Activated naive CD4-positive, alpha-beta T cell treated with anti-CD3 and anti-CD28 coated beads for 36 hours (primary cell): ENCODE measurements around the gene OSBPL9. TPM values are rescaled to one million over a fixed set of nuclear protein-coding genes. Genes with fewer than 3 reads are reported as not detected.

Experiments
- CTCF ChIA-PET: fragments of 350-600 bp; sonication (Branson Sonifier 250); formaldehyde crosslinking; loops from one replicate; lab custom pipeline; 2021; ENCODE audit warnings: antibody characterized with exemption; lab: Charles Lee
- DNase-seq: peaks from one replicate; pipeline ENCODE4 v3.0.0-alpha.2; 2020
- H3K27ac Mint-ChIP-seq: one replicate; pipeline ENCODE4 v1.8.0; 2021; ENCODE audit warnings: mild to moderate bottlenecking, mixed read lengths
- H3K27me3 Mint-ChIP-seq: one replicate; pipeline ENCODE4 v1.8.0; 2021; ENCODE audit warnings: low read depth, mixed read lengths
- H3K36me3 Mint-ChIP-seq: one replicate; pipeline ENCODE4 v1.8.0; 2021; ENCODE audit warnings: low read depth, mixed read lengths
- H3K4me1 Mint-ChIP-seq: one replicate; pipeline ENCODE4 v1.8.0; 2021; ENCODE audit warnings: low read depth, mixed read lengths
- H3K4me3 Mint-ChIP-seq: one replicate; pipeline ENCODE4 v1.8.0; 2021; ENCODE audit warnings: mild to moderate bottlenecking, moderate library complexity, mixed read lengths
- H3K9me3 Mint-ChIP-seq: one replicate; pipeline ENCODE4 v1.8.0; 2021; ENCODE audit warnings: mixed read lengths
- intact Hi-C: fragments of 100-400 bp; cut with micrococcal nuclease; formaldehyde crosslinking; loops from one replicate; pipeline ENCODE4 v1.15.1; 2023
- total RNA-seq, 2 experiments: library from RNA; stranded (reverse); gene quantifications; one replicate each; pipeline ENCODE4 v1.2.3, GENCODE V29; 2021

OSBPL9 gene
- total RNA-seq, 2 experiments from 2014 or later: 38.2 to 40.7 TPM

DNA sequence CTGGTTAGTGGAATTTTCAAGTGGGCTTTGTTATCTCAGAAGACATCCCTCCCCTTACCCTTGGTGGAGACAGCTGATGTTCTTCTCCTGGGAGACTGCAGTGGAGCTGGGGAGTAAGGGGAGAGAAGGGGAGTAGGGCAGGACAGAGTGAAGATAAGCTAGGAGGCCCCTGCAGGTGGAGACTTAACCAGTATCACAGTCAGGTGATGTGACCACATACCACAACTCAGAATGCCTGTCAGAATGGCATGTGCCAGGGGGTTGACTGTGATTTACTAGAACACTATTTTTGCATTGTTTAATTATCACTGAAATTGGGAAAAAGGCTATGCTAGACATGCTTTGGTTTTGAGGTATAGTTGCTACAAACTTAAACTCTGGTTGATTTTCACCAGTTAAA lies 137.1 kb downstream of the OSBPL9 start:
- DNase-seq: no peak
- H3K4me1 Mint-ChIP-seq: peaks cover 9% of the 10 kb centered on the region
- CTCF ChIA-PET: interaction anchor here (0.5 to 1.8 kb wide), 2 partner anchors 15 to 159 kb away, joined by 3 to 6 read pairs; no protein-coding TSS in a partner anchor
- H3K36me3 Mint-ChIP-seq: peaks cover 11% of the 10 kb centered on the region
- H3K27ac Mint-ChIP-seq: no peak overlapping the region
- H3K4me3 Mint-ChIP-seq: no peak overlapping the region
- no peaks in the 10 kb centered on the region for H3K27me3 Mint-ChIP-seq
- peaks cover 2% of the 10 kb centered on the region for H3K9me3 Mint-ChIP-seq
- intact Hi-C loops: no loop called here

DNA sequence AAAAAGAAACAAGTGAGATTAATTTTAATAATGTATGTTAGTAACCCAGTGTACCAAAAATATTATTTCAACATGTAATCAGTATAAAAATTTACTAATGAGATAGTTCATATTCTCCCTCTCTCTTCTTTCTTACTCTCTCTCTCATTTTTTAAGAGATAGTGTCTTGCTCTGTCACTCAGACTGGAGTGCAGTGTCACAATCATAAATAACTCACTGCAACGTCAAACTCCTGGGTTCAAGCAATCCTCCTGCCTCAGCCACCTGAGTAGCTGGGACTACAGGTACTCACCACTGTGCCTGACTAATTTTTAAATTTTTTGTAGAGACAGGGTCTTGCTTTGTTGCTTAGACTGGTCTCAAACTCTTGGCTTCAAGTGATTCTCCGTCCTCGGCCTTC lies 137.8 kb downstream of the OSBPL9 start:
- CTCF ChIA-PET: interaction anchor here (1.8 kb wide), 1 partner anchor 14 kb away, joined by 6 read pairs; no protein-coding TSS in a partner anchor
- Mint-ChIP-seq H3K4me1 (peaks cover 12% of the 10 kb centered on the region), H3K27ac (no peak overlapping the region), H3K4me3 (no peak overlapping the region), H3K36me3 (peaks cover 9% of the 10 kb centered on the region), H3K9me3 (peaks cover 2% of the 10 kb centered on the region), H3K27me3 (no peaks in the 10 kb centered on the region)
- intact Hi-C loops: no loop called here
- DNase-seq: no peak

DNA sequence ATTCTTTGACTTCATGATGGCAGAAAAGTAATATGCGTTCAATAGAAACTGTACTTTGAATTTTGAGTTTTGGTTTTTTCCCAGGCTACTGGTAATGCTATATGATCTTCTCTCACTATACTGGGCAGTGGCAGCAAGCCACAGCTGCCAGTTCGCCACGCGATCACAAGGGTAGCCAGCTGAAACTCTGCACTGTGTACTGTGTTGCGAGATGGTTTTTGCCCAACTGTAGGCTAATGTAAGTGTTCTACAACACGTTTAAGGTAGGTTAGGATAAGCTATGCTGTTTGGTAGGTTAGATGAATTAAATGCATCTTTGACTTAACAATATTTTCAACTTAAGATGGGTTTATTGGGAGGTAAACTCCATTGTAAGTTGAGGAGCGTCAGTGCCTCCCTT lies 138.5 kb downstream of the OSBPL9 start:
- intact Hi-C loops: no loop called here
- H3K36me3 Mint-ChIP-seq: peaks cover 9% of the 10 kb centered on the region
- H3K4me1 Mint-ChIP-seq: peaks cover 18% of the 10 kb centered on the region
- DNase-seq: no peak
- no peak overlapping the region for H3K4me3 Mint-ChIP-seq
- CTCF ChIA-PET: interaction anchor here (1.8 kb wide), 1 partner anchor 13 kb away, joined by 6 read pairs; no protein-coding TSS in a partner anchor
- no peaks in the 10 kb centered on the region for H3K27me3 Mint-ChIP-seq
- H3K27ac Mint-ChIP-seq: no peak overlapping the region
- H3K9me3 Mint-ChIP-seq: peaks cover 2% of the 10 kb centered on the region

DNA sequence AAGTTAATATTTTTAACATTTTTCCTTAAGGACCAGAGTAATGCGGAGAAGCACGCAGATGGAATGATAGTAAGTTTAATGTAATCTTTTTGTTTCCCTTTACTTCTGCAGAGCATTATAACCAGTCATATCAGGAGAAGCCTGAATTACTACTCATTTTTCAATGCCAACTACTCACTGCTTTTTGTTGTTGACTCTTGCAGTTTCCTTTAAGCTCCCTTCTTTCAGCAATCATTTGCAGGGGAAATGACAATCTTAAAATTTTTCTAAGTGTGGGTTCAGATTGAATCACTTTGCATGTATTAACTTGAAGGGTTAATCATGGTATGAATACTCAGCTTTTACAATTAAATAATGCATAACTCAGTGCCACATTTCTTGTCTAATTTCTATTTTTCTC lies 139.4 kb downstream of the OSBPL9 start:
- Mint-ChIP-seq H3K27me3 (no peaks in the 10 kb centered on the region), H3K9me3 (peaks cover 2% of the 10 kb centered on the region), H3K36me3 (peaks cover 13% of the 10 kb centered on the region), H3K4me3 (no peak overlapping the region), H3K4me1 (peaks cover 23% of the 10 kb centered on the region), H3K27ac (no peak overlapping the region)
- CTCF ChIA-PET: no interaction called here
- intact Hi-C loops: loop anchor here (2.0 kb wide), 1 partner anchor 15 kb away; no protein-coding TSS in a partner anchor
- no peak for DNase-seq

DNA sequence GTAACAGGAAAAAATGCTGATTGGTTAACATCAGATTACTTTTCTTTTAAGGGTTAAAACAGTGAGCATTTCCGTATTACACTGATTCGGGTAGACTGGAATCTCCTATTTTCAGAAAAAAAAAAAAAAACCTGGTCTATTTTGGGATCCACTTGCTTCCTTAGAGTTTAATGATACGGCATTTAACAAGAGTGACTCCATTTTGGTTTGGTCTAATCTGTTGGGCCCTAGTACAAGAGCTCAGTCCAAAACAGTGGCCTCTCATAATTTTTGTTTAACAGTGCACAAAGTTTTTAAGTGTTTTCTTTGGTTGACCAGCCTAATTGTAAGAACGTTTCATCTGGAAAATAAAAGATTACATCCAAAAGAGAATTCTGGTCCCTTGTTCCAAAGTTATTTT lies 141.4 kb downstream of the OSBPL9 start:
- Mint-ChIP-seq H3K4me1 (peaks cover 24% of the 10 kb centered on the region), H3K27me3 (no peaks in the 10 kb centered on the region), H3K36me3 (peaks cover 6% of the 10 kb centered on the region), H3K27ac (no peak overlapping the region), H3K9me3 (no peaks in the 10 kb centered on the region), H3K4me3 (no peak overlapping the region)
- no peak for DNase-seq
- CTCF ChIA-PET: interaction anchor here (1.1 kb wide), 1 partner anchor 10 kb away, joined by 3 read pairs; no protein-coding TSS in a partner anchor
- intact Hi-C loops: no loop called here

DNA sequence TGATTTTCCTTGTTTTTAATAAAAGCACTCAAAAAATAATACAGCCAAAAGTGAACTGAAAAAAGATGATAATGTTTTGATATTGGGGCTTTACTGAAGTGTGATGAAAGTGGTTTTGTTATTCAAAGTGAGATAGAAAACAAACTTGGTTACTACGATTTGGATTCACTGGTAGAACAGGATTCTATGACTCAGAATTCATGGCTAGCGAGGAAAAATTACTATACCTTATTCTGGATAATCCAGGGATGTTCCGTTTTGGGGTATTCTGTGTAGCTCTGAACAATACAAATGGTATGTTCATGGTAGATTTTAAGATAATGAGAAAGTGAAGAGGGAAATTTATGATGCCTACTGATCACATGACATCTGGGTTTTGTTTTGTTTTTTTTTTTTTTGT lies 144.0 kb downstream of the OSBPL9 start:
- CTCF ChIA-PET: interaction anchor here (0.9 kb wide), 1 partner anchor 225 kb away, joined by 3 read pairs; no protein-coding TSS in a partner anchor
- no peaks in the 10 kb centered on the region for H3K9me3 Mint-ChIP-seq
- H3K36me3 Mint-ChIP-seq: peaks cover 7% of the 10 kb centered on the region
- peaks cover 24% of the 10 kb centered on the region for H3K4me1 Mint-ChIP-seq
- intact Hi-C loops: loop anchor here (10.0 kb wide), 1 partner anchor 416 kb away; no protein-coding TSS in a partner anchor
- no peak overlapping the region for H3K27ac Mint-ChIP-seq
- no peak overlapping the region for H3K4me3 Mint-ChIP-seq
- no peak for DNase-seq
- H3K27me3 Mint-ChIP-seq: no peaks in the 10 kb centered on the region

DNA sequence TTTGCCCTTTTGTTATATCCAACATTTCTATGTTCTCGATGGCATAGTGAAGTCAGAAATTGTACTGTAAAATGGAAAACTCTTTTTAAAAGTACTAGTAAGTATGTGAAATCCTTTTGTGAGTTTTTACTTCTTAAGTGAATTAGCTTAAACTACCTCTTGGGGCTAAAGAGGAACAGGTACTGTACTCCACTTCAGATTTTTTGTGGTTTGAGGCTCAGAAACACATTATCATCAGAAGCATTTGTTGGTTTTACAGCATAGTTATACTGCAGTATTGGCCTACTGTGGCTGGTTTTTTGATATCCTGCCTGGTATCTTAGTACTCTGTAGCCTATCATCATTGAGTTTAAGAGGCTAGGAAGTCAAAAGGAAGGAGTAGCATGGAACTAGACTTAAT lies 144.5 kb downstream of the OSBPL9 start:
- Mint-ChIP-seq H3K4me1 (peaks cover 21% of the 10 kb centered on the region), H3K4me3 (no peak overlapping the region), H3K27ac (no peak overlapping the region), H3K27me3 (no peaks in the 10 kb centered on the region), H3K36me3 (peaks cover 8% of the 10 kb centered on the region), H3K9me3 (no peaks in the 10 kb centered on the region)
- intact Hi-C loops: loop anchor here (10.0 kb wide), 1 partner anchor 417 kb away; no protein-coding TSS in a partner anchor
- DNase-seq: no peak
- CTCF ChIA-PET: interaction anchor here (0.7 to 0.9 kb wide), 2 partner anchors 18 to 226 kb away, joined by 3 read pairs; no protein-coding TSS in a partner anchor

DNA sequence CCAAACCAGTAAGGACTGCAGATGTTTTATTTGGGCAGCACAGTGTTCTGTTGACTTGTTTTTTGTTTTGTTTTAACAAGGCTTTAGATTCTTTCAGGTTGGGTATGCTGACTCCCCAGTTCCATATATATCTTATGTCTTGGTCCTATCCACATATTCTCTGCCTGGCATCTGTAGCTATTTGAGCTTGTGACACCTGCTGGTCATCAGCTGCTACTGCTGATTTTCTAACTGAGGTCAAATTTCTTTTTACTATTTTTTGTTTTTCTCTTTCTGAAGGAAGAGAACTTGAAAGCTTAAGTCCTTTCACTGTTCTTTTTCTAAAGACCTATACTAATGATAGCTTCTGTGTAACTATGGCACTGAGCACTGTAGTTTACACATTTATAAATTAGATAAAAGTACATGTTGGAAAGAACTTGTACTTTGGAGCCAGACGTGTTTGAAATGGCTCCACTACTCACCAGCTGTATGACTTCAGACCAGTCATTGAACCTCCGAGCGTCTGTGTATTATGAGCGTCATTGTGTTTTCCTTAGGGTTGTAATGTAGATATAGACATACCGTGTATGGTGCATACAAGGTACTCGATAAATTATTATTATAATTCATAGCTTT lies 152.2 kb downstream of the OSBPL9 start:
- DNase-seq: peak; percentile 37
- CTCF ChIA-PET: interaction anchor here (0.5 to 2.5 kb wide), 31 partner anchors 8 to 455 kb away, joined by 3 to 14 read pairs (median 4); no protein-coding TSS in a partner anchor
- intact Hi-C loops: loop anchor here (1.0 to 10.0 kb wide), 5 partner anchors 42 to 453 kb away; no protein-coding TSS in a partner anchor
- peaks cover 10% of the 10 kb centered on the region for H3K4me1 Mint-ChIP-seq
- H3K27me3 Mint-ChIP-seq: no peaks in the 10 kb centered on the region
- H3K4me3 Mint-ChIP-seq: no peak overlapping the region
- no peak overlapping the region for H3K27ac Mint-ChIP-seq
- H3K9me3 Mint-ChIP-seq: no peaks in the 10 kb centered on the region
- H3K36me3 Mint-ChIP-seq: peaks cover 22% of the 10 kb centered on the region

DNA sequence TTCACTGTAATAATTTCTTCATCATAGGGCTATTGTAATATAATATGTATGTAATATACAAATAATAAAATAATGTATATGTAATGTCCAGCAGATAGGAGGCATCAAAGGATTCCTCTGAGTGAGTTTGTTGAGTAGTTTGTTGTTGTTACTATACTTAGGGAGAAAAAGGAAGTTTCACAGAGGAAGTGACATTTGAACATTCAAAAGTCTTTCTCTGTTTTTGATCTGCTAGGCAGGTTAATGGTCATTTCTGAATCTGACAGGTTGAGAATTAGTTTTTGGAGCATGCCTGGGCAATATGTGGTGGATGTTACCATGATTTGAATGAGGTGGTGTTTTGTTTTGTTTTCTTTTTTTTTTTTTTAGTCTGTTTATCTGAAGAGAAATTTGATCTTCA lies 159.5 kb downstream of the OSBPL9 start:
- Mint-ChIP-seq H3K9me3 (no peaks in the 10 kb centered on the region), H3K4me3 (no peak overlapping the region), H3K27ac (no peak overlapping the region), H3K36me3 (peaks cover 17% of the 10 kb centered on the region), H3K4me1 (peaks cover 13% of the 10 kb centered on the region), H3K27me3 (no peaks in the 10 kb centered on the region)
- no peak for DNase-seq
- intact Hi-C loops: no loop called here
- CTCF ChIA-PET: interaction anchor here (0.7 to 1.8 kb wide), 2 partner anchors 7 to 479 kb away, joined by 3 to 6 read pairs; no protein-coding TSS in a partner anchor

DNA sequence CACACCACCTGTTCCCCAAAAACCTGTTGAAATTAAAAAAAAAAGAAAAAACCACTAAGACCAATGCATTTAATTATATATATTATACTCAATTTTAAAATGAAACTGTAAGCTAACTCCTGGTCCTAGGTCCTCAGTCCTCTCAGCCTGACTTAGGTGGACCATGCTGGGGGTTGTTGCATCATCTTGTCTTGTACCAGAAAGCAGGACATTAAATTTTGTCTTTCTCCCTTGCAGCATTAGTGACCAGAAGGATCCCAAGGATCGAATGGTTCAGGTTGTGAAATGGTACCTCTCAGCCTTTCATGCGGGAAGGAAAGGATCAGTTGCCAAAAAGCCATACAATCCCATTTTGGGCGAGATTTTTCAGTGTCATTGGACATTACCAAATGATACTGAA lies 164.0 kb downstream of the OSBPL9 start:
- H3K36me3 Mint-ChIP-seq: peaks cover 4% of the 10 kb centered on the region
- no peak for DNase-seq
- H3K4me1 Mint-ChIP-seq: peaks cover 2% of the 10 kb centered on the region
- H3K9me3 Mint-ChIP-seq: no peaks in the 10 kb centered on the region
- no peaks in the 10 kb centered on the region for H3K27me3 Mint-ChIP-seq
- intact Hi-C loops: no loop called here
- H3K4me3 Mint-ChIP-seq: no peak overlapping the region
- CTCF ChIA-PET: no interaction called here
- H3K27ac Mint-ChIP-seq: no peak overlapping the region

DNA sequence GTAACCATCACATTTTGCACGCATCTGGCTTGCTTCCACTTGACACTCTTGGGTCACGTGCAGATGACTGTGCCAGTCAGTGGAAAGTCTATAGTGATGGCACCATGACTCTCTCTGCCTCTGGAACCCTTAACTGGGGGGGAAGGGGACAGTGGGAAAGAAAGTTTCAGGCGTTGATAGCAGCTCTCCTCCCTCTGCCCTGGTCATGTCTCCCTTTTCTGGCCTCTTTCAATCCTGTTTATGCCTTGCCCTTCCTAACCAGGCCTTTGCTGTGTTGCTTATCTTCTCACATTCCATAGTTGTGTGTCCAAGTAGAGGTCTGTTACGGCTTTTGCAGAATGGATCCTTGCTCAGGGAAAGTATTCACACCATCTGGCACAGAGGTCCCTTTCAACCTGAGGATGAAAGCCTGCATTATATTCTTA lies 168.1 kb downstream of the OSBPL9 start:
- H3K36me3 Mint-ChIP-seq: peaks cover 16% of the 10 kb centered on the region
- H3K27me3 Mint-ChIP-seq: no peaks in the 10 kb centered on the region
- H3K4me1 Mint-ChIP-seq: no peaks in the 10 kb centered on the region
- no peak overlapping the region for H3K4me3 Mint-ChIP-seq
- H3K27ac Mint-ChIP-seq: no peak overlapping the region
- no peaks in the 10 kb centered on the region for H3K9me3 Mint-ChIP-seq
- no peak for DNase-seq
- CTCF ChIA-PET: no interaction called here
- intact Hi-C loops: no loop called here

DNA sequence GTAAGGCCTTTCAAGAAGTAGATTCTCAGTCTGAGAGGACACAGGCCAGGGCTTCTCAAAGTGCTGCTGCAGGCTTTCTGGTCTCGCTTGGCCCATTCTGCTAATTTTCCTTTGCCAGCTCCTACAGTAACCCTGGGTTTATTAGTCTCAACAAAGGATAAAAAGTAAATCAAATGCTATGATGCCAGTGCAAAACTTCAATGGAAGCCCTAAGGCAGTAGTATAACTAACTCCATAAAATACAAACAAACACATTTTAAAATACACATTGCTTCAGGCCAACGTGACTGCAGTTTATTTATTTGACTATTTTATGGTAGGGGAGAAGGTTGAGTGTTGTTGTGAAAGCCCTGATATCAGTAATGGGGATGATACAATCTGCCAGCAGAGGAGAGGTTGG lies 172.0 kb downstream of the OSBPL9 start:
- H3K4me1 Mint-ChIP-seq: peaks cover 11% of the 10 kb centered on the region
- H3K36me3 Mint-ChIP-seq: peaks cover 24% of the 10 kb centered on the region
- no peaks in the 10 kb centered on the region for H3K27me3 Mint-ChIP-seq
- no peak overlapping the region for H3K4me3 Mint-ChIP-seq
- CTCF ChIA-PET: no interaction called here
- intact Hi-C loops: no loop called here
- H3K27ac Mint-ChIP-seq: no peak overlapping the region
- DNase-seq: no peak
- no peaks in the 10 kb centered on the region for H3K9me3 Mint-ChIP-seq

DNA sequence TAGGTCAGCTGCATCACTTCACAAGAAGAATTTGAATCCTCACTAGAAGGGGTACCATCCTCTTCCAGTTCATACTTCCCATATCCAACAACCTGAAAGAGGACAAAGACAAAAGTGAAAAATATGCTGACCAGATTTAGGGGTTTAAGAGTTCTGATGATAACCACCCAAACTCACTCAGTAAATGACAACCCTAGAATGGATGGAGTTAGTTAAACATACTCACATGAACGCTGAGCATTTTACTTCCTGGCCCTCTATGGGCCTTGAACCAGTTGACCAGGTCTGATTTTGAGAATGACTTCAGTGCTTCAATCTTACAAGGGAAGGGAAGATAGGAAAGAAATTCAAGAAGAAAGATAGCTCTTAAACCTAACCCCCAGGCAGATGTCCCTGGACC lies 172.4 kb downstream of the OSBPL9 start:
- Mint-ChIP-seq H3K9me3 (no peaks in the 10 kb centered on the region), H3K27ac (no peak overlapping the region), H3K4me3 (no peak overlapping the region), H3K36me3 (peaks cover 26% of the 10 kb centered on the region), H3K27me3 (no peaks in the 10 kb centered on the region), H3K4me1 (peaks cover 11% of the 10 kb centered on the region)
- CTCF ChIA-PET: no interaction called here
- no peak for DNase-seq
- intact Hi-C loops: no loop called here
